ENCODE data around the gene LRGUK.

Gene LRGUK

GRCh38 chr7:134088199-134088598 lies 38.9 kb upstream of the LRGUK start:
- Histone ChIP-seq H3K27me3 (no peaks in the 10 kb centered on the region), H3K27ac (no peak overlapping the region), H3K9ac (no peak overlapping the region), H3K9me3 (peaks cover 83% of the 10 kb centered on the region), H3K4me2 (no peak overlapping the region), H3K4me1 (peaks cover 6% of the 10 kb centered on the region; the same call in 1 of the 2 replicates), H4K20me1 (no peaks in the 10 kb centered on the region), H3K36me3 (no peaks in the 10 kb centered on the region), H3K4me3 (no peak overlapping the region)
- no peak for TF ChIP-seq Cebpa-rat (IDR thresholded peaks at IDR 0.05)

GRCh38 chr7:134089446-134089845 lies 37.7 kb upstream of the LRGUK start:
- H3K9ac ChIP-seq = no peak overlapping the region
- peaks cover 6% of the 10 kb centered on the region; the same call in 1 of the 2 replicates for H3K4me1 ChIP-seq
- TF ChIP-seq Cebpa-rat (IDR thresholded peaks at IDR 0.05) = no peak
- no peaks in the 10 kb centered on the region for H3K36me3 ChIP-seq
- no peak overlapping the region for H3K4me2 ChIP-seq
- H3K27ac ChIP-seq = no peak overlapping the region
- no peaks in the 10 kb centered on the region for H4K20me1 ChIP-seq
- H3K27me3 ChIP-seq = no peaks in the 10 kb centered on the region
- H3K4me3 ChIP-seq = no peak overlapping the region
- peaks cover 78% of the 10 kb centered on the region for H3K9me3 ChIP-seq

DNA sequence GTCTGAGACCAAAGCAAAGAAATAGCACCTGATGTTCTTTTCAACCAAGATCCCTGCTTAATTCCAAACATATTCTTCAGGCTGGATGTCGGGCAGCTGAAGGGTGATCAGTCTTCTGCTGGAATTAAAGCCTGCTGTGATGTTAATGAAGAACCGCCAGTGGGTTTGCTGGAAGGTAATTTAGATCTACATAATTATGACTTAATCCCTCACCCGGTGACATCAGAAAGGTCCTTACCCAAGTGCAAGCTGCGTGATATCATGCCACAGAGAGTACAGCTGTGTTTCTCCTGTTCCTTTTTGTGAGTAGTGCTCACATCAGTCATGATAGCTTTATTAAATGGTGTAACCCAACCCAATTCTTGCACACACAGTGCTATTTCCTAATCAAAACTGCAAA lies 29.1 kb upstream of the LRGUK start:
- Histone ChIP-seq H3K9me3 (no peaks in the 10 kb centered on the region), H4K20me1 (no peaks in the 10 kb centered on the region), H3K27me3 (no peaks in the 10 kb centered on the region), H3K27ac (no peak overlapping the region), H3K4me3 (no peak overlapping the region), H3K4me2 (no peak overlapping the region), H3K36me3 (no peaks in the 10 kb centered on the region), H3K9ac (no peak overlapping the region), H3K4me1 (peaks cover 15% of the 10 kb centered on the region)
- no peak for TF ChIP-seq Cebpa-rat (IDR thresholded peaks at IDR 0.05)

GRCh38 chr7:134101716-134102115 lies 25.4 kb upstream of the LRGUK start:
- TF ChIP-seq Cebpa-rat (IDR thresholded peaks at IDR 0.05) = no peak
- Histone ChIP-seq H3K9me3 (no peaks in the 10 kb centered on the region), H3K9ac (no peak overlapping the region), H3K27ac (no peak overlapping the region), H4K20me1 (no peaks in the 10 kb centered on the region), H3K27me3 (no peaks in the 10 kb centered on the region), H3K4me2 (peak overlapping the region; percentile 30), H3K4me1 (peaks cover 15% of the 10 kb centered on the region), H3K4me3 (no peak overlapping the region), H3K36me3 (no peaks in the 10 kb centered on the region)

- no peak for TF ChIP-seq Cebpa-rat (IDR thresholded peaks at IDR 0.05)
- Histone ChIP-seq H3K9me3 (no peaks in the 10 kb centered on the region), H4K20me1 (no peaks in the 10 kb centered on the region), H3K4me2 (no peak overlapping the region), H3K4me1 (peaks cover 15% of the 10 kb centered on the region), H3K36me3 (no peaks in the 10 kb centered on the region), H3K9ac (no peak overlapping the region), H3K4me3 (no peak overlapping the region), H3K27ac (no peak overlapping the region), H3K27me3 (no peaks in the 10 kb centered on the region)
Measured at GRCh38 chr7:134104166-134104565, 23.0 kb upstream of the LRGUK start.

DNA sequence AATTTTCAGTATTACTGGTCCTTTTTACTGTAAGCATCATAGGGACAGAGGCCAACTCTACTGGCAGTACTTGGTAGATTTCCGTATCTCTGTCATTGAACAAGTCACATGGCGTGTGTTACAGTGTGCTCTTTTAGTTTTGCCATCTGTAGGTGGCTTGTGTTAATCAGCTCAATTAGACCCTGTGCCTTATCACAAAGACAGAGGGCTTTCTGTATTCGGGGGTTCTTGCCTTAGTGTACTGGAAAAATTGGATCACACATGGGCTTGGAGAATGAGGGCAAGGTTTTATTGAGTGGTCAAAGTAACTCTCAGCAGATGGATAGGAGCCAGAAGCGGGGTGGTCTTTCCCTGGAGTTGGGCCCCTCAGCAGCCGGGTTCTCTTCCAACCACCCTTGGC lies 21.3 kb upstream of the LRGUK start:
- no peaks in the 10 kb centered on the region for H4K20me1 ChIP-seq
- H3K9me3 ChIP-seq = no peaks in the 10 kb centered on the region
- H3K4me1 ChIP-seq = peaks cover 15% of the 10 kb centered on the region
- no peak overlapping the region for H3K4me2 ChIP-seq
- no peak for TF ChIP-seq Cebpa-rat (IDR thresholded peaks at IDR 0.05)
- H3K27ac ChIP-seq = no peak overlapping the region
- no peak overlapping the region for H3K9ac ChIP-seq
- no peak overlapping the region for H3K4me3 ChIP-seq
- H3K27me3 ChIP-seq = no peaks in the 10 kb centered on the region
- no peaks in the 10 kb centered on the region for H3K36me3 ChIP-seq

DNA sequence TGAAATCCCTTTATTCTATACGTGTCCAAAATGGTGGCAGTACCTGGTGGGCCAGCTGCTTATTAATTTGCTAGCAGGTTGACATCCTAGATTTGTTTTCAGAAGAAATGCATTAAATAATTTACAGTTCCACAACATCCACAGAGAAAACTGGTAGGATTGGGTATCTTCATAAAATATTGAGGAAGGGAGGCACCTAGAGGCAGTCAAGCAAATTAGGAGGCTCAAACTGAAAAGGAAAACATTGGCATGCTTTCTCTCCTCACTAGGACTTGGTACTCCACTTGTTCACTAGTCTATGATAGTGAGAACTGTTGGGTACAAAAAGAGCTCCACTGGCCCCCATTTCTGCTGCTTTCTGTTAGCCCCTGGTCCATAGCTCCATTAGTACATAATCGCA lies 18.3 kb upstream of the LRGUK start:
- Histone ChIP-seq H3K9ac (no peak overlapping the region), H3K27me3 (no peaks in the 10 kb centered on the region), H3K4me2 (no peak overlapping the region), H3K9me3 (peaks cover 8% of the 10 kb centered on the region; the same call in 1 of the 2 replicates), H4K20me1 (no peaks in the 10 kb centered on the region), H3K27ac (no peak overlapping the region), H3K36me3 (no peaks in the 10 kb centered on the region), H3K4me3 (no peak overlapping the region), H3K4me1 (peaks cover 16% of the 10 kb centered on the region)
- no peak for TF ChIP-seq Cebpa-rat (IDR thresholded peaks at IDR 0.05)

GRCh38 chr7:134113655-134114054 lies 13.5 kb upstream of the LRGUK start:
- H3K4me1 ChIP-seq = peaks cover 16% of the 10 kb centered on the region
- no peak for TF ChIP-seq Cebpa-rat (IDR thresholded peaks at IDR 0.05)
- H3K4me2 ChIP-seq = peak overlapping the region; percentile 77; the same call in 1 of the 2 replicates
- H3K9me3 ChIP-seq = peaks cover 19% of the 10 kb centered on the region; the same call in 1 of the 2 replicates
- H3K27ac ChIP-seq = no peak overlapping the region
- no peak overlapping the region for H3K4me3 ChIP-seq
- no peaks in the 10 kb centered on the region; the same call in 1 of the 2 replicates for H3K36me3 ChIP-seq
- H3K27me3 ChIP-seq = no peaks in the 10 kb centered on the region
- H4K20me1 ChIP-seq = no peaks in the 10 kb centered on the region
- no peak overlapping the region for H3K9ac ChIP-seq

DNA sequence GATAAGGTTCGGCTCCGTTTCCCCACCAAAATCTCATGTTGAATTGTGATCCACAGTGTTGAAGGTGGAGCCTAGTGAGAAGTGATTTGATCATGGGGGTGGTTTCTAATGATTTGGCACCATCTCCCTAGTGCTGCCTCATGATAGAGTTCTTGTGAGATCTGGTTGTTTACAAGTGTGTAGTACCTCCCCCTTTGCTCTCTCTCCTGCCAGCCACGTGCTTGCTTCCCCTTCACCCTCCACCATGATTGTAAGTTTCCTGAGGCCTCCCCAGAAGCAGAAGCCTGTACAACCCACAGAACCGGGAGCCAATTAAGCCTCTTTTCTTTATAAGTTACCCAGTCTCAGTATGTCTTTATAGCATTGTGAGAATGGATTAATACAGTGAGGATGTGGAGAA lies 12.1 kb upstream of the LRGUK start:
- TF ChIP-seq Cebpa-rat (IDR thresholded peaks at IDR 0.05) = no peak
- H3K9me3 ChIP-seq = peaks cover 19% of the 10 kb centered on the region; the same call in 1 of the 2 replicates
- H3K36me3 ChIP-seq = no peaks in the 10 kb centered on the region; the same call in 1 of the 2 replicates
- H3K27ac ChIP-seq = no peak overlapping the region
- H3K27me3 ChIP-seq = no peaks in the 10 kb centered on the region
- H3K4me3 ChIP-seq = no peak overlapping the region
- H3K4me2 ChIP-seq = no peak overlapping the region
- H3K4me1 ChIP-seq = peaks cover 16% of the 10 kb centered on the region
- no peak overlapping the region for H3K9ac ChIP-seq
- no peaks in the 10 kb centered on the region for H4K20me1 ChIP-seq

- Histone ChIP-seq H3K27ac (no peak overlapping the region), H3K4me1 (peaks cover 13% of the 10 kb centered on the region)
Measured at GRCh38 chr7:134120405-134120804, 6.7 kb upstream of the LRGUK start.

DNA sequence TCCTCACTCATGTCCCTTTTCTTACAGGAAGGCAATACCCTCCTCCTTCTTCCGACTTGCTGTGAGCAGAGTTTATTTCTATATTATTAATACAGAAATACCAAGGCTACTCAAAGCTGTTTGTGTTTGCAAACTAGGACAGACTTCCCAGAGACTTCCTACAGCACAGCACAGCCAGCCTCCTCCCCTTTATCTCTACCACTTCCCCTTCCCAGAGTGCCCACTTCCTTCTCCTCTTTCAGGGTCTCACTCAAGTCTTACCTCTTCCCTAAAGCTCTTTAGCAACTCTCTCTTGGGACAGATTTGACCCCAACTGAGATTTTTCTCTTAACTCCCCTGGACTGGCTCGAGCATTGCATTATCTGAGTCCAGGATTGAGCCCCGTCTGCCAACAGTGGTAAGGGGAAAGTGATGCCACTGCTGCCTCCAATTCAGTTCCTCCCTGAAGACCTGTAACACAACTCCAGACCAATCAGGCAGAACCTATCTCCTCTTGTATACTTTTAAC lies 5.5 kb upstream of the LRGUK start:
- no peak overlapping the region for H3K4me3 ChIP-seq
- H3K4me2 ChIP-seq = peak overlapping the region; percentile 73
- no peak overlapping the region for H3K27ac ChIP-seq
- H3K9me3 ChIP-seq = no peaks in the 10 kb centered on the region
- no peak overlapping the region for H3K9ac ChIP-seq
- H4K20me1 ChIP-seq = no peaks in the 10 kb centered on the region
- H3K36me3 ChIP-seq = no peaks in the 10 kb centered on the region
- no peak for TF ChIP-seq Cebpa-rat (IDR thresholded peaks at IDR 0.05)
- H3K4me1 ChIP-seq = peaks cover 18% of the 10 kb centered on the region
- no peaks in the 10 kb centered on the region for H3K27me3 ChIP-seq

More at GRCh38 chr7:134120405-134120804, 6.7 kb upstream of the LRGUK start:
- Histone ChIP-seq H3K4me3 (no peak overlapping the region), H4K20me1 (no peaks in the 10 kb centered on the region), H3K9ac (no peak overlapping the region), H3K27me3 (no peaks in the 10 kb centered on the region), H3K36me3 (no peaks in the 10 kb centered on the region), H3K9me3 (no peaks in the 10 kb centered on the region), H3K4me2 (no peak overlapping the region)
- no peak for TF ChIP-seq Cebpa-rat (IDR thresholded peaks at IDR 0.05)
